CD14-positive monocyte (primary cell): Measurements from ENCODE around the gene MYL11. TPM values are rescaled to one million over a fixed set of nuclear protein-coding genes. Genes with fewer than 3 reads are reported as not detected.
A peak's percentile ranks its signal among the peaks of the same experiment; 100 is the strongest.
"Not testable (repeated sequence)": the region's sequence is repeated elsewhere in the genome, so short reads cannot be mapped to it uniquely, and the experiment has no call there.

Experiments
- DNase-seq, 3 donors: peaks; one replicate each; pipeline ENCODE4 v3.0.0-alpha.2; 2011 to 2022
- H2AFZ ChIP-seq: 2 replicates; pipeline ENCODE4 v1.6.0; 2012; ENCODE audit warnings: mild to moderate bottlenecking, low read depth, low read length, inconsistent platforms; ENCODE audit not compliant: insufficient read depth, poor library complexity, severe bottlenecking
- H3K27ac ChIP-seq, 2 donors: 1 replicate in 1 of 2; 2 replicates in 1 of 2; pipeline ENCODE4 v1.5.1; 2012 to 2013; ENCODE audit warnings: low read length in 2 of 2, control low read depth in 1 of 2, inconsistent platforms in 1 of 2, low read depth in 1 of 2, mild to moderate bottlenecking in 1 of 2
- H3K27me3 ChIP-seq, 2 donors: one replicate each; pipeline versions ENCODE4 v1.6.0 to v1.6.1; 2011 to 2013; ENCODE audit warnings: low read length in 2 of 2; ENCODE audit not compliant: control insufficient read depth in 2 of 2, insufficient read depth in 2 of 2
- H3K36me3 ChIP-seq, 2 donors: replicated peaks in 1 of 2; 1 replicate in 1 of 2; 2 replicates in 1 of 2; pipeline versions ENCODE4 v1.5.1 to v1.6.1; 2012 to 2013; ENCODE audit warnings: low read length in 2 of 2, control low read depth in 1 of 2, inconsistent platforms in 1 of 2, mild to moderate bottlenecking in 1 of 2; ENCODE audit not compliant: insufficient read depth in 2 of 2, control insufficient read depth in 1 of 2
- H3K4me1 ChIP-seq, 2 donors: 1 replicate in 1 of 2; 2 replicates in 1 of 2; pipeline versions ENCODE4 v1.5.1 to v1.6.1; 2012 to 2013; ENCODE audit warnings: low read length in 2 of 2, control low read depth in 1 of 2, inconsistent platforms in 1 of 2, mild to moderate bottlenecking in 1 of 2, moderate library complexity in 1 of 2; ENCODE audit not compliant: insufficient read depth in 2 of 2, control insufficient read depth in 1 of 2
- H3K4me2 ChIP-seq: replicated peaks from 2 replicates; pipeline ENCODE3; 2012; ENCODE audit warnings: low read length, moderate library complexity, mild to moderate bottlenecking; ENCODE audit not compliant: poor library complexity, severe bottlenecking; ENCODE audit errors: extremely low read depth
- H3K4me3 ChIP-seq, 3 experiments: fragments of 200-600 bp in 1 of 3; sonication (generic) in 1 of 3; replicated peaks in 1 of 3; 1 replicate in 2 of 3; 2 replicates in 1 of 3; pipeline ENCODE4 v1.5.1; 2011 to 2013; ENCODE audit warnings: low read length in 3 of 3, mild to moderate bottlenecking in 3 of 3, control low read depth in 2 of 3, low read depth in 2 of 3, inconsistent platforms in 1 of 3, moderate library complexity in 1 of 3
- H3K79me2 ChIP-seq: 2 replicates; pipeline ENCODE4 v1.6.0; 2012; ENCODE audit warnings: mild to moderate bottlenecking, control low read depth, inconsistent platforms, low read length, moderate library complexity; ENCODE audit not compliant: insufficient read depth
- H3K9ac ChIP-seq: 2 replicates; pipeline ENCODE4 v1.6.0; 2017; ENCODE audit warnings: low read length, mild to moderate bottlenecking; ENCODE audit not compliant: insufficient read depth, poor library complexity, severe bottlenecking
- H3K9me3 ChIP-seq, 2 donors: replicated peaks in 1 of 2; 1 replicate in 1 of 2; 2 replicates in 1 of 2; pipeline versions ENCODE4 v1.5.1 to v1.6.1; 2012 to 2013; ENCODE audit warnings: low read length in 2 of 2, control low read depth in 1 of 2; ENCODE audit not compliant: control insufficient read depth in 1 of 2, insufficient read depth in 1 of 2
- H4K20me1 ChIP-seq: 2 replicates; pipeline ENCODE4 v1.6.0; 2012; ENCODE audit warnings: mild to moderate bottlenecking, low read length, control low read depth, moderate library complexity; ENCODE audit not compliant: insufficient read depth
- H3K27ac Mint-ChIP-seq, 7 donors: one replicate each; pipeline ENCODE4 v1.8.0; 2020; ENCODE audit warnings: mild to moderate bottlenecking in 7 of 7, mixed read lengths in 7 of 7, moderate library complexity in 6 of 7, inconsistent platforms in 2 of 7
- H3K27me3 Mint-ChIP-seq, 3 donors: one replicate each; pipeline ENCODE4 v1.8.0; 2021 to 2022; ENCODE audit warnings: low read depth in 3 of 3, mild to moderate bottlenecking in 3 of 3, mixed read lengths in 3 of 3, moderate library complexity in 3 of 3, inconsistent platforms in 1 of 3
- H3K36me3 Mint-ChIP-seq, 2 donors: one replicate each; pipeline ENCODE4 v1.8.0; 2020; ENCODE audit warnings: mixed read lengths in 2 of 2, inconsistent platforms in 1 of 2, mild to moderate bottlenecking in 1 of 2
- H3K4me1 Mint-ChIP-seq: one replicate; pipeline ENCODE4 v1.8.0; 2020; ENCODE audit warnings: mild to moderate bottlenecking, mixed read lengths
- H3K4me3 Mint-ChIP-seq, 2 donors: one replicate each; pipeline ENCODE4 v1.8.0; 2020; ENCODE audit warnings: mild to moderate bottlenecking in 2 of 2, mixed read lengths in 2 of 2, moderate library complexity in 1 of 2
- H3K9me3 Mint-ChIP-seq, 7 donors: one replicate each; pipeline ENCODE4 v1.8.0; 2020 to 2022; ENCODE audit warnings: mixed read lengths in 7 of 7, mild to moderate bottlenecking in 6 of 7, moderate library complexity in 6 of 7, inconsistent platforms in 2 of 7
- CTCF ChIP-seq: fragments of 200-600 bp; IDR thresholded peaks from one replicate; pipeline ENCODE4 v1.8.0; 2022; ENCODE audit warnings: antibody characterized with exemption, mild to moderate bottlenecking
- WGBS: methylation state at CpG from one replicate; pipeline ENCODE4 v1.1.5; 2013; ENCODE audit warnings: missing lambda C conversion rate; ENCODE audit not compliant: insufficient coverage; 5-methylcytosine and 5-hydroxymethylcytosine counted together
- intact Hi-C, 2 donors: fragments of 100-400 bp; cut with micrococcal nuclease; formaldehyde crosslinking; loops; one replicate each; pipeline versions ENCODE4 v1.15.0 to v1.15.1; 2023
- polyA plus RNA-seq, 3 donors: library from polyadenylated mRNA; depleted of rRNA in 1 of 3; unstranded in 2 of 3; stranded (reverse) in 1 of 3; fragments of 300-500 nt in 2 of 3; fragments of >200 nt in 1 of 3; fragmentation: Illumina TruSeq in 2 of 3; gene quantifications; 1 replicate in 2 of 3; 2 replicates in 1 of 3; pipeline ENCODE4 v1.2.3, GENCODE V29; 2012 to 2021

The MYL11 gene
- polyA plus RNA-seq, 3 donors, result 1.6 to 1.9 TPM; not detected in 1

GRCh38 chr16:30340621-30341020 is 34.0 kb upstream of the MYL11 start:
- H4K20me1 ChIP-seq, result peaks cover 6% of the 10 kb centered on the region
- no peak for DNase-seq
- peak overlapping the region in 1 of 2 donors; percentile 34 for H3K4me3 Mint-ChIP-seq
- H3K27ac ChIP-seq, result no peak overlapping the region
- WGBS, result 79% methylated on average over 13 of the region's 13 CpGs
- no peaks in the 10 kb centered on the region for H3K36me3 ChIP-seq
- H3K4me2 ChIP-seq, result no peak overlapping the region
- no peaks in the 10 kb centered on the region for H3K9me3 ChIP-seq
- H3K4me1 ChIP-seq, result peaks cover 7 to 10% of the 10 kb centered on the region in 2 donors
- no peaks in the 10 kb centered on the region for H3K27me3 ChIP-seq
- peaks cover 13% of the 10 kb centered on the region for H3K4me1 Mint-ChIP-seq
- H3K79me2 ChIP-seq, result no peaks in the 10 kb centered on the region
- H2AFZ ChIP-seq, result no peak overlapping the region
- no peak overlapping the region for H3K4me3 ChIP-seq
- H3K9ac ChIP-seq, result no peak overlapping the region
- TF ChIP-seq CTCF, result no peak
- H3K27me3 Mint-ChIP-seq, result peaks cover 0 to 2% (median 1%) of the 10 kb centered on the region in 3 donors
- intact Hi-C loops, result no loop called here
- no peak overlapping the region for H3K27ac Mint-ChIP-seq
- peaks cover 0 to 2% of the 10 kb centered on the region in 2 donors for H3K36me3 Mint-ChIP-seq
- peaks cover 0 to 2% (median 0%) of the 10 kb centered on the region in 7 donors for H3K9me3 Mint-ChIP-seq

GRCh38 chr16:30341971-30342370 is 32.6 kb upstream of the MYL11 start:
- H2AFZ ChIP-seq, H3K9ac ChIP-seq, H3K4me2 ChIP-seq, H3K36me3 Mint-ChIP-seq, H4K20me1 ChIP-seq, H3K27ac Mint-ChIP-seq, H3K9me3 ChIP-seq, H3K27me3 Mint-ChIP-seq, H3K9me3 Mint-ChIP-seq, DNase-seq, H3K36me3 ChIP-seq, H3K4me3 ChIP-seq, H3K27me3 ChIP-seq, H3K4me1 ChIP-seq, intact Hi-C loops, H3K79me2 ChIP-seq, H3K4me3 Mint-ChIP-seq, H3K4me1 Mint-ChIP-seq, H3K27ac ChIP-seq: not testable (repeated sequence)
- WGBS, result 94% methylated on average over 2 of the region's 8 CpGs
